CD4-positive, alpha-beta T cell treated with Interleukin-4 for 4 hours (primary cell): ENCODE data around the gene NCAPD3.

Experiments used
- DNase-seq: peaks from one replicate; pipeline ENCODE4 v3.0.0-alpha.2; 2020

NCAPD3 gene

GRCh38 chr11:134155946-134156865 lies 67.6 kb downstream of the NCAPD3 start:
- no peak for DNase-seq

- DNase-seq: no peak
Measured at GRCh38 chr11:134155456-134155855, 68.3 kb downstream of the NCAPD3 start.

- DNase-seq: no peak
Measured at GRCh38 chr11:134154441-134154840, 69.3 kb downstream of the NCAPD3 start.

- no peak for DNase-seq
Measured at GRCh38 chr11:134153147-134153905, 70.4 kb downstream of the NCAPD3 start.

GRCh38 chr11:134152696-134153095 lies 71.1 kb downstream of the NCAPD3 start:
- DNase-seq: no peak

- no peak for DNase-seq
Measured at GRCh38 chr11:134151083-134151747, 72.6 kb downstream of the NCAPD3 start.

GRCh38 chr11:134150195-134150903 lies 73.4 kb downstream of the NCAPD3 start:
- no peak for DNase-seq

- DNase-seq: no peak
Measured at GRCh38 chr11:134149371-134149770, 74.4 kb downstream of the NCAPD3 start.

- no peak for DNase-seq
Measured at GRCh38 chr11:134146598-134146997, 77.2 kb downstream of the NCAPD3 start.

GRCh38 chr11:134145715-134146114 lies 78.1 kb downstream of the NCAPD3 start:
- no peak for DNase-seq

- no peak for DNase-seq
Measured at GRCh38 chr11:134144744-134145143, 79.0 kb downstream of the NCAPD3 start.

GRCh38 chr11:134143801-134144200 lies 80.0 kb downstream of the NCAPD3 start:
- DNase-seq: no peak

GRCh38 chr11:134142536-134142935 lies 81.2 kb downstream of the NCAPD3 start:
- no peak for DNase-seq

GRCh38 chr11:134140961-134141490 lies 82.7 kb downstream of the NCAPD3 start:
- no peak for DNase-seq

- peak; percentile 47 for DNase-seq
Measured at GRCh38 chr11:134139873-134140331, 83.9 kb downstream of the NCAPD3 start.

GRCh38 chr11:134139303-134139872 lies 84.4 kb downstream of the NCAPD3 start:
- DNase-seq: no peak

GRCh38 chr11:134138376-134138775 lies 85.4 kb downstream of the NCAPD3 start:
- no peak for DNase-seq

- DNase-seq: no peak
Measured at GRCh38 chr11:134134167-134134566, 89.6 kb downstream of the NCAPD3 start.

GRCh38 chr11:134132808-134133207 lies 91.0 kb downstream of the NCAPD3 start:
- no peak for DNase-seq

GRCh38 chr11:134131628-134132244 lies 92.0 kb downstream of the NCAPD3 start:
- DNase-seq: no peak

- no peak for DNase-seq
Measured at GRCh38 chr11:134126217-134126822, 97.4 kb downstream of the NCAPD3 start.
